Measurements from ENCODE around the gene PVALEF.

GRCh38 chr17:81212365-81212764 is 47.1 kb downstream of the PVALEF start:
- TF ChIP-seq CTCF (IDR thresholded peaks at IDR 0.05) (no peak), ZFX (IDR thresholded peaks at IDR 0.05; ENCODE audit: borderline replicate concordance) (no peak)
